HG03565 (cell line): Measurements from ENCODE around the gene HMX3.

Experiments used
- ATAC-seq: cut with Tn5 transposase; IDR thresholded peaks from one replicate; pipeline ENCODE4 v1.9.1; 2021; ENCODE audit warnings: mild to moderate bottlenecking, moderate library complexity; ENCODE audit not compliant: unreplicated experiment

Gene HMX3

GRCh38 chr10:123133541-123134342 is 2.0 kb upstream of the HMX3 start:
- ATAC-seq = no peak

GRCh38 chr10:123134343-123134914 is 1.3 kb upstream of the HMX3 start:
- ATAC-seq = no peak

- no peak for ATAC-seq
Measured at GRCh38 chr10:123134915-123135414, 805 bp upstream of the HMX3 start.

GRCh38 chr10:123136221-123136805 is 543 bp downstream of the HMX3 start:
- ATAC-seq = no peak

- no peak for ATAC-seq
Measured at GRCh38 chr10:123136806-123137642, 1.3 kb downstream of the HMX3 start.

- ATAC-seq = no peak
Measured at GRCh38 chr10:123139165-123139520, 3.4 kb downstream of the HMX3 start.

GRCh38 chr10:123139521-123140163 is 3.9 kb downstream of the HMX3 start:
- no peak for ATAC-seq

- no peak for ATAC-seq
Measured at GRCh38 chr10:123140164-123140982, 4.6 kb downstream of the HMX3 start.

GRCh38 chr10:123140983-123141390 is 5.2 kb downstream of the HMX3 start:
- no peak for ATAC-seq

GRCh38 chr10:123141791-123142700 is 6.3 kb downstream of the HMX3 start:
- ATAC-seq = no peak

GRCh38 chr10:123142701-123143161 is 7.0 kb downstream of the HMX3 start:
- ATAC-seq = no peak

GRCh38 chr10:123143162-123143824 is 7.5 kb downstream of the HMX3 start:
- ATAC-seq = no peak

- no peak for ATAC-seq
Measured at GRCh38 chr10:123143825-123144168, 8.0 kb downstream of the HMX3 start.

GRCh38 chr10:123144697-123145541 is 9.1 kb downstream of the HMX3 start:
- no peak for ATAC-seq

- no peak for ATAC-seq
Measured at GRCh38 chr10:123145542-123146012, 9.8 kb downstream of the HMX3 start.

GRCh38 chr10:123146013-123146893 is 10.5 kb downstream of the HMX3 start:
- ATAC-seq = no peak
